WI38 (cell line): ENCODE results near the gene PKDREJ.

Experiments used
- H3K4me3 ChIP-seq: 2 replicates; pipeline ENCODE4 v1.5.1; 2011; ENCODE audit warnings: low read depth, mild to moderate bottlenecking, control low read depth, low read length
- CTCF ChIP-seq: IDR thresholded peaks from 2 replicates; pipeline ENCODE4 v1.5.1; 2012; ENCODE audit warnings: low read depth, mild to moderate bottlenecking, control low read depth, low read length

Gene PKDREJ

DNA sequence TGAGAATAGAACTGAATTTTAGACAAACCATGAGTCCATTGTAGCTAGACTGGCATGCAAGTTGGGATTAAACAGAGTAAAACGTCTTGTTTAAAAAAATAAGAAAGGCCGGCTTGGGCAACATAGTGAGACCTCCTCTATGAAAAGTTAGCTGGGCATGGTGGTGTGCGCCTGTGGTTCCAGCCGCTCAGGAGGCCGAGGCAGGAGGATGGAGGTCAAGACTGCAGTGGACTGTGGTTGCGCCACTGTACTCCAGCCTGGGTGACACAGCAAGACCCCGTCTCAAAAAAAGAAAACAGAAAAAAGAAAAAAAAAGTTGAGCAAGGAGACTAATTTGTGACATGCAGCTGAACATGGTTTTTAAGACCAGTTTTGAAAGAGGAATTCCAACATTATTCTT lies 36.6 kb downstream of the PKDREJ start:
- no peak for TF ChIP-seq CTCF
- H3K4me3 ChIP-seq, result no peak overlapping the region

GRCh38 chr22:46225631-46226030 lies 37.5 kb downstream of the PKDREJ start:
- TF ChIP-seq CTCF, result no peak

GRCh38 chr22:46224898-46225290 lies 38.2 kb downstream of the PKDREJ start:
- H3K4me3 ChIP-seq, result no peak overlapping the region
- TF ChIP-seq CTCF, result no peak

More at GRCh38 chr22:46225631-46226030, 37.5 kb downstream of the PKDREJ start:
- H3K4me3 ChIP-seq, result no peak overlapping the region

DNA sequence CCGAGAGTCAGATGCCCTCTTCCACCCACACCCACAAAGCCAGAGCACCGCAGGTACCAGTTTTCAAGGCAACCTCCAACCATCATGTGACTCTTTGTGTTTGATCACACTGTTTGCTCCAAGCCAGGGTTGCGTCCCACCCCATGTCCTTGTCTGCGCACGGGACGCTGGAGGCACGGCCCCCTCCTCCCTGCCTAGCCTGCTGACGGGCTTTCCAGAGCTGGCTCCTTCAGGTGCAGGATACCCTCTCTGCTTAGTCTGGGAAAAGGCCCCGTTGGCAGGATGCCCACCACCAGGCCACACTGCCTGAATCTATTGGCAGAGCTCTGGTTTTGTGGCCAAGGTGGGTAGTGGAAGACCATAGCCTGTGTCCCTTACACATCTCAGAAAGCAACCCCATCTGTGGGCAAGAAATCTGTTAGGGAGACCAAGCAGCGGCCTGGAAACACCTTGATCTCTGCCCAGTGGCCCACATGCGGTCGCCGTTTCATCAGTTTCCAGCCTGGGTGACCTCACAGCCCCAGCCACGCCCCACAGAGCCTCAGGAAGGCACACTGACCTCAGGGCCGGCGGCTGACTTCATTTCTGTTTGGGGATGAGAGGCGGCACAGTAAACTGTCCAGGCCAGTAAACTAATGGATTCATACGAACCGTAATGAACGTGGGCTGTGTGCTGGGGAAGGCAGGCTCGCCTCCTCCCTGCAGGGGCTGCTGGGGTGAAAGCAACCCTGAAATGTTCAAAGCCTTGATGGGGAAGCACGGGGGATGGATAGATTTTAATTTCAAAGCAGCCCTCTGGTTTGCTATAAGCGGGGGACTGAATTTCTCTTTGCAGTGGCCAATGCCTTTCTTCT lies 38.9 kb downstream of the PKDREJ start:
- TF ChIP-seq CTCF, result no peak

GRCh38 chr22:46220921-46221320 lies 42.2 kb downstream of the PKDREJ start:
- H3K4me3 ChIP-seq, result no peak overlapping the region
- no peak for TF ChIP-seq CTCF

More for the DNA sequence above, 38.9 kb downstream of the PKDREJ start:
- no peak overlapping the region for H3K4me3 ChIP-seq

DNA sequence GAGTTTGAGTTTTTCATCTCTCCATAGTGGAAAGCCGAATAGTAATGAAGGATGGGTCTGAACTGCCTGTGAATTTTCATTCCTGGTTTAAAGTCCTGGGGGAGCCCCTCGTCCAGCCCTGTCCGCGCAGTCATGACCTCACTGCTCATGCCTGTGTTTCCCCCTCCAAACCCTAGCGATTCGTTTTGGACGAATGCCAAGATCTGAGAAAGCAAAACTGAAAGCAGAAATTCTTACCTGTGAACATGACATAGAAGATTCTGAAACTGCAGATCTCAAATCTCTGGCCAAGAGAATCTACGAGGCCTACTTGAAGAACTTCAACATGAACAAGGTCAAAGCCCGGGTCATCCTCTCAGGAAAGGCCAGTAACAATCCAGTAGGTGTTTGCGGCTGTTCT lies 43.5 kb downstream of the PKDREJ start:
- TF ChIP-seq CTCF, result no peak
- no peak overlapping the region for H3K4me3 ChIP-seq

DNA sequence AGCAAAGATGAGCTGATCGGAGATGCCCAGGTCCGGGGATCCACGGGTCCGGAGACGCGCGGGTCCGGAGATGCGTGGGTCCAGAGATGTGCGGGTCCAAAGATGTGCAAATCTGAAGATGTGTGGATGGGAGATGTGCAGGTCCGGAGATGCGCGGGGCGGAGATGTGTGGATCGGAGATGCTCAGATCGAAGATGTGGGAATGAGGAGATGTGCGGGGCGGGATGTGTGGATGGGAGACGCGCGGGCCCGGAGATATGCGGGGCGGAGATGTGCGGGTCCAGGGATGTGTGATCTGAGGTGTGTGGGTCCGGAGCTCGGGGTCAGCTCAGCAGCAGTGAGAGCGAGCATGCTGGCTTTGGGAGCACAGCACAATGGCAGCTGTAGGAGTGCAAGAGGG lies 48.5 kb downstream of the PKDREJ start:
- no peak overlapping the region for H3K4me3 ChIP-seq
- TF ChIP-seq CTCF, result no peak
